OCI-LY3 (cell line): ENCODE data around the gene ZXDC.

ENCODE experiments used
- EZH2phosphoT487 ChIP-seq: fragments of 200-600 bp; shearing (Covaris generic); IDR thresholded peaks from 2 replicates; pipeline ENCODE4 v1.6.1; 2018; ENCODE audit warnings: antibody characterized with exemption, mixed run types, low read depth
- TF ChIP-seq, protein P1 (sequence below): fragments of 200-600, 300-600 bp; sonication (generic); IDR thresholded peaks from 2 replicates; pipeline ENCODE4 v1.5.1; 2014; ENCODE audit warnings: antibody characterized with exemption, low read length, low read depth

DNA sequence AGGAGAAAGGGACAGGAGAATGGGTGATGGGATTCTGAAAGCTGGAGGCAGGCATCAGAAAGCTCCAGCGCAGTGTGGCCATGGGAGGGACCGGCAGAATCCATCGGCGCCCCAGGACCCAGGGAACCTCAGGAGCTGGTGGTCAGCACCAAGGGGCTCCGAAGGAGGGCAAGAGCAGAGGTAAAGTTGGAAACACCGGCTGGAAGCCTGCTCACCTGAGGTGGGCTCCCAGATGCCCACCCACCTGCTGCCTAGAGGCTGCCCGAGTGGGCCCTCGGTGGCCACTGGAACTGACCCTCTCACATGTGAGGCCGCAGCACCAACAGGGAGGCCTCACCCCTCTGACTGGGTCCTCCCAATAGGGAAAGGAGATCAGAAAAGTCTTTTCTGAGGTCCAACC is 10.3 kb upstream of the ZXDC start:
- TF ChIP-seq, protein P1, sequence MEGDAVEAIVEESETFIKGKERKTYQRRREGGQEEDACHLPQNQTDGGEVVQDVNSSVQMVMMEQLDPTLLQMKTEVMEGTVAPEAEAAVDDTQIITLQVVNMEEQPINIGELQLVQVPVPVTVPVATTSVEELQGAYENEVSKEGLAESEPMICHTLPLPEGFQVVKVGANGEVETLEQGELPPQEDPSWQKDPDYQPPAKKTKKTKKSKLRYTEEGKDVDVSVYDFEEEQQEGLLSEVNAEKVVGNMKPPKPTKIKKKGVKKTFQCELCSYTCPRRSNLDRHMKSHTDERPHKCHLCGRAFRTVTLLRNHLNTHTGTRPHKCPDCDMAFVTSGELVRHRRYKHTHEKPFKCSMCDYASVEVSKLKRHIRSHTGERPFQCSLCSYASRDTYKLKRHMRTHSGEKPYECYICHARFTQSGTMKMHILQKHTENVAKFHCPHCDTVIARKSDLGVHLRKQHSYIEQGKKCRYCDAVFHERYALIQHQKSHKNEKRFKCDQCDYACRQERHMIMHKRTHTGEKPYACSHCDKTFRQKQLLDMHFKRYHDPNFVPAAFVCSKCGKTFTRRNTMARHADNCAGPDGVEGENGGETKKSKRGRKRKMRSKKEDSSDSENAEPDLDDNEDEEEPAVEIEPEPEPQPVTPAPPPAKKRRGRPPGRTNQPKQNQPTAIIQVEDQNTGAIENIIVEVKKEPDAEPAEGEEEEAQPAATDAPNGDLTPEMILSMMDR, result no peak
- TF ChIP-seq EZH2phosphoT487, result no peak
